ENCODE data around the gene SAG. TPM values are rescaled to one million over a fixed set of nuclear protein-coding genes. Genes with fewer than 3 reads are reported as not detected.

Gene SAG
- total and polyA plus RNA-seq, 10 of the 15 experiments (the other 5 are each of a cell fraction or from before 2014, with no cell fraction given) = 0.06 to 0.47 TPM; not detected in 8

- Histone ChIP-seq H3K4me2 (ENCODE audit: control insufficient read depth, insufficient read depth) (no peak overlapping the region), H3K4me3 (no peak overlapping the region), H3K9ac (ENCODE audit: control insufficient read depth, insufficient read depth, low read length) (no peak overlapping the region), H3K27me3 (replicated peaks in 1 of 2; ENCODE audit: control insufficient read depth in 2 of 2, insufficient read depth in 2 of 2, low read length in 1 of 2) (no peaks in the 10 kb centered on the region), H2AFZ (ENCODE audit: control insufficient read depth, low read depth, low read length) (no peak overlapping the region), H4K20me1 (ENCODE audit: control insufficient read depth, insufficient read depth) (no peaks in the 10 kb centered on the region), H3K9me3 (replicated peaks; ENCODE audit: control insufficient read depth, insufficient read depth, low read length) (no peaks in the 10 kb centered on the region), H3K79me2 (ENCODE audit: control insufficient read depth, insufficient read depth, low read length) (no peaks in the 10 kb centered on the region), H3K4me1 (ENCODE audit: control insufficient read depth, insufficient read depth, low read length) (no peaks in the 10 kb centered on the region), H3K36me3 (ENCODE audit: control insufficient read depth in 2 of 2, insufficient read depth in 2 of 2, low read length in 1 of 2) (peaks cover 4 to 5% of the 10 kb centered on the region in 2 experiments; a peak in 2 of 4 replicates), H3K27ac (ENCODE audit: control insufficient read depth, insufficient read depth) (no peak overlapping the region)
- ChIA-PET RAD21 (ENCODE audit: unreplicated experiment) (no interaction called here), POLR2A (no interaction called here), CTCF (no interaction called here), SMC1A (ENCODE audit: uncharacterized antibody, unreplicated experiment) (no interaction called here)
- in situ Hi-C loops (cut with MboI) = no loop called here
- intact Hi-C loops (cut with micrococcal nuclease; ENCODE audit: unreplicated experiment) = no loop called here
- no TSS peak for BruUV-seq (replicated peaks)
- ATAC-seq (no peak), FAIRE-seq (no peak), DNase-seq (ENCODE audit: low read depth, low spot score) (no peak)
- 75% methylated on average over 4 of the region's 4 CpGs for WGBS (ENCODE audit: insufficient coverage, insufficient replicate concordance, low lambda C conversion rate, missing lambda C conversion rate)
- TF ChIP-seq EGR1 (IDR thresholded peaks at IDR 0.05; ENCODE audit: borderline replicate concordance in 1 of 2, low read depth in 2 of 2, low read length in 2 of 2) (no peak), USF2 (IDR thresholded peaks at IDR 0.05; ENCODE audit: borderline replicate concordance, low read depth, low read length) (no peak), SMAD5 (IDR thresholded peaks at IDR 0.05; ENCODE audit: low read depth) (no peak), NFIC (IDR thresholded peaks at IDR 0.05; ENCODE audit: low read depth, low read length) (no peak), BHLHE40 (IDR thresholded peaks at IDR 0.05; ENCODE audit: borderline replicate concordance in 1 of 2, low read depth in 2 of 2, low read length in 1 of 2) (no peak), HDGF (IDR thresholded peaks at IDR 0.05) (no peak), SREBF2 (IDR thresholded peaks at IDR 0.05; ENCODE audit: low read length) (no peak), MXI1 (IDR thresholded peaks at IDR 0.05; ENCODE audit: low read depth, low read length) (no peak), ASH2L (IDR thresholded peaks at IDR 0.05; ENCODE audit: borderline replicate concordance, low read depth) (no peak), SPI1 (IDR thresholded peaks at IDR 0.05; ENCODE audit: borderline replicate concordance, insufficient read depth, low read depth, low read length) (no peak), ZNF384 (IDR thresholded peaks at IDR 0.05; ENCODE audit: borderline replicate concordance, low read depth, low read length) (no peak), GATAD2B (conservative IDR thresholded peaks at IDR 0.05; ENCODE audit: low read depth) (no peak), USF1 (IDR thresholded peaks at IDR 0.05; ENCODE audit: borderline replicate concordance, extremely low read length, insufficient read depth, low read depth, low read length) (no peak), JUND (IDR thresholded peaks at IDR 0.05; ENCODE audit: low read depth, low read length) (no peak)
- TF ChIP-seq, protein P1, sequence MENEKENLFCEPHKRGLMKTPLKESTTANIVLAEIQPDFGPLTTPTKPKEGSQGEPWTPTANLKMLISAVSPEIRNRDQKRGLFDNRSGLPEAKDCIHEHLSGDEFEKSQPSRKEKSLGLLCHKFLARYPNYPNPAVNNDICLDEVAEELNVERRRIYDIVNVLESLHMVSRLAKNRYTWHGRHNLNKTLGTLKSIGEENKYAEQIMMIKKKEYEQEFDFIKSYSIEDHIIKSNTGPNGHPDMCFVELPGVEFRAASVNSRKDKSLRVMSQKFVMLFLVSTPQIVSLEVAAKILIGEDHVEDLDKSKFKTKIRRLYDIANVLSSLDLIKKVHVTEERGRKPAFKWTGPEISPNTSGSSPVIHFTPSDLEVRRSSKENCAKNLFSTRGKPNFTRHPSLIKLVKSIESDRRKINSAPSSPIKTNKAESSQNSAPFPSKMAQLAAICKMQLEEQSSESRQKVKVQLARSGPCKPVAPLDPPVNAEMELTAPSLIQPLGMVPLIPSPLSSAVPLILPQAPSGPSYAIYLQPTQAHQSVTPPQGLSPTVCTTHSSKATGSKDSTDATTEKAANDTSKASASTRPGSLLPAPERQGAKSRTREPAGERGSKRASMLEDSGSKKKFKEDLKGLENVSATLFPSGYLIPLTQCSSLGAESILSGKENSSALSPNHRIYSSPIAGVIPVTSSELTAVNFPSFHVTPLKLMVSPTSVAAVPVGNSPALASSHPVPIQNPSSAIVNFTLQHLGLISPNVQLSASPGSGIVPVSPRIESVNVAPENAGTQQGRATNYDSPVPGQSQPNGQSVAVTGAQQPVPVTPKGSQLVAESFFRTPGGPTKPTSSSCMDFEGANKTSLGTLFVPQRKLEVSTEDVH (IDR thresholded peaks at IDR 0.05; ENCODE audit: low read depth, partially characterized antibody) = no peak
- TF ChIP-seq, protein P2, sequence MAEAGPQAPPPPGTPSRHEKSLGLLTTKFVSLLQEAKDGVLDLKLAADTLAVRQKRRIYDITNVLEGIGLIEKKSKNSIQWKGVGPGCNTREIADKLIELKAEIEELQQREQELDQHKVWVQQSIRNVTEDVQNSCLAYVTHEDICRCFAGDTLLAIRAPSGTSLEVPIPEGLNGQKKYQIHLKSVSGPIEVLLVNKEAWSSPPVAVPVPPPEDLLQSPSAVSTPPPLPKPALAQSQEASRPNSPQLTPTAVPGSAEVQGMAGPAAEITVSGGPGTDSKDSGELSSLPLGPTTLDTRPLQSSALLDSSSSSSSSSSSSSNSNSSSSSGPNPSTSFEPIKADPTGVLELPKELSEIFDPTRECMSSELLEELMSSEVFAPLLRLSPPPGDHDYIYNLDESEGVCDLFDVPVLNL (IDR thresholded peaks at IDR 0.05; ENCODE audit: low read depth, low read length) = no peak
These were observed 7.2 kb upstream of the SAG start for GRCh38 chr2:233300401-233300800.
